Measurements from ENCODE around the gene LSP1.

LSP1 gene

DNA sequence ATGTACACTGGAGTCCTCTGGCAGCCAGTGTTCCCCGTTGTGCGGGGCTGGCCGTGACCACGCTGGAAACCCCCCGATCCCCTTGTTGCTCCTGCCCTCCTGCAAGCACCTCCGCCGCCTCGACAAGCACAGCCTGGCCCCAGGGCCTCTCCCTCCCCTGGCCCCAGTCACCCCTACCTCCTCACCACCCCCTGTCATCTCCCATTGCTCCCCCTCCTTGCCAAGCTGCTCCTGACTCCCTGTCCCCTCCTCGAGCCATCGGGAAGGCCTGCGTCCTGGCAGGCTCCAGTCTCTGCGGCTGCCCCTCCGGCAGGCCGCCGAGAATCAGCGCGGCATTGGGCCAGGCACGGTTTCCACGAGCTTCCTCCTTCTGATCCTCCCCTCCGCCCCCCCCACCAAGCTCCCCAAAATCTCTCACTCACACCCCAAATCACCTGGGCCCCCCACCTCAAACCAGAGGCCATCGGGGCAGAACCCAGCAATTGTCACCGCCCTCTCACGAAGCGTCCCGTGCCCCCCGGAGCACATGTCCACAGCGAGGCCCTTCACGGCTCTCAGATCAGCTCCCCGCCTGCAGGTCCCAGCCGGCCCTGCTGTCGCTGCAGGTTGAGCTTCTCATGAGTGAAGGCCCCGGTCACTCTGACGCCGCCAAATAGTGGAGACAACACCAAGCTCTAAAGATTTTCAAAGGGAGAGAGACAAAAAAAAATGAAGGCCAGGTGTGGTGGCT is 5.7 kb upstream of the LSP1 start:
- no peak for DNase-seq (ENCODE audit: low read depth in 3 of 3)

DNA sequence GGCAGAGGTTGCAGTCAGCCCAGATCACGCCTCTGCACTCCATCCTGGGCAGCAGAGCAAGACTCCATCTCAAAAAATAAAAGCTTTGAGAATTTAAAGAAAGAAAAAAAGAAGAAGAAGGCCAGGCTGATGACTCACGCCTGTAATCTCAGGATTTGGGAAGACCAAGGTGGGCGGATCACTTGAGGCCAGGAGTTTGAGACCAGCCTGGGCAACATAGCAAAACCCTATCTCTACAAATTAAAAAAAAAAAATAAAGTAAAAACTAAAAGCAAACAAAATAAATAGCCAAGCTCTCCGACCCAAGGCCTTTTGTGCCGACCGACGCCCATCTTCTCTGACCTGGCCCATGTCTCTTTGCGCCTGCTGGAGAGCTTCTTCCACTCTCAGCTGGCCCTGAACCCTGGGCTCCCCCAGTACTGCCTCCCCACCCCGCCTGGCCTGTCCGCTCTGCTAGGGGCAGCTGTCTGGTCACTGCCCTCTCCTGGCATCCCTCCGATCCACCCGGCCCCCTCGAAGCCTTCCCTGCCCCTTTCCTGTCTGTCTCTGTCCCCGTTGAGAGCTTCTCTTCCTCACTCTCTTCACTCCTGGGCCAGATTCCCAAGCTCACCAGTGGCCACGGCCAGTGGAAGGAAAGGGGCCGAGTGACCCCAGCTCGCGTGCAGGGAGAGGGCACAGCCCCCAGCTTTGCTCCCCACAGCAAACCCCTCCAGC is 4.8 kb upstream of the LSP1 start:
- no peak for DNase-seq (ENCODE audit: low read depth in 3 of 3)

DNA sequence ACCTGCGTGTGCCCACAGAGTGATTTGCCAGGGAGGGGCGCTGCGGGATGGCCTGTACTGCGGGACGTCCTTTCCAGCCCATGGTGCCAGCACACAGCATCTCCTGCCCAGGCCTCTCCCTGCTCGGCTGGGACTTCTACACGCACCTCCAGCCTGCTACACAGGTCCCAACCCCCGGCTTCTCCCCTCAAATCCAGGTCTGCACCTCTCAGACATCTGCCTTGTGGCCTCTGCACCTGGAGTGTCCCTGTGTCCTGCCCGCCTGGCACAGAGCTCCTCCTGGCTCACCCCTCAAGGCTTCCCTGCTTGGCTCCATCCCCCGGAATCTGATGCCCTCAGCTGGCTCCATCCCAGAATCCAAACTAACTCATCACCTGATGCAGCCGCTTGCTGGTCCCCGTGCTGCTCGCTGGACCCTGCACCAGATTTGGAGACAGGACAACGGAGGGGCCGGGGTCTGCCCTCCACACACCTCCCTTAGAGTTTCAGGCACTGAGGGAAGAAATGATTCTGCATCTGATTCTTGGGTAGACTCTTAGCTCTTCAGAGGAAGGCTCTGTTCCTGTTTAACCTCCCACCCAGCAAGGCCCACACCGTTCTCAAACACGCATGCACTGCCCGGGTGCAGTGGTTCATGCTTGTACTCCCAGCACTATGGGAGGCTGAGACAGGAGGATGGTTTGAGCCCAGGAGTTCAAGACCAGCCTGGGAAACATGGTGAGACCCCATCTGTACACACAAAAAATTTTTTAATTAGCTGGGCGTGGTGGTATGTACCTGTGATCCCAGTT is 4.0 kb upstream of the LSP1 start:
- no peak for DNase-seq (ENCODE audit: low read depth in 3 of 3)

DNA sequence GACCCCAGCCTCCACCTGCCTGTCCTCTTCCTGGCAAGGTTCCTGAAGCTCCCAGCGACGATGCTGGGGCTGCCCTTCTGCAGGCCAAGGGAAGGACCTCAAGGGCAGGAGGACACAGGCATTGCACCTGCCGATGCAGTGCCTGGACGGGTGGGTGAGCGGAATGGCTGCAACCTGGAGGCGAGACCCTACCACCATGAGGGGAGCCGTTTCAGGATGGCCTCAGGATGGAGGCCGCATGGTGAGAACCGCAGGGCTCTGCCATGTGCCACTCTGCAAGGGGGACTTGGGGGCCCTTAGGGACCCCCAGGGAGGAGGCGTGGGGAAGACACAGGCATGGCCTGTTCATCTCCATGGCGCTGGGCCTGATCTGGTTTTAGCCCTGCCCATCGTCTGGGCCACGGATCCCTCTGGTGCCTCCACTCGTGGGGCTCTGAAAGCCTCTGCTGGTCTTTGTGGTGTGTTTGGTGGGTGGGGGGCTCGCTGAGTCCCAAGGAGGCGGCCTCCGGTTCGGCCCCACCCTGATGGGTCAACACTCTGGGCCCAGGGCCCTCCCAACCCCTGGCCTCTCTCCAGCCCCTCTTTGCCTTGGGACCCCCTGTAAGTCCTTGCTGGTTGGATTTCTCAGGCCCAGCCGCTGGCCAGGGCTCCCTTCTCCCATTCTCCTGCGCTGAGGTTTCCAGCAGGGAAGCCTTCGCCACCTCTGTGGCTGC is 1.3 kb upstream of the LSP1 start:
- DNase-seq (ENCODE audit: low read depth in 3 of 3), result no peak

DNA sequence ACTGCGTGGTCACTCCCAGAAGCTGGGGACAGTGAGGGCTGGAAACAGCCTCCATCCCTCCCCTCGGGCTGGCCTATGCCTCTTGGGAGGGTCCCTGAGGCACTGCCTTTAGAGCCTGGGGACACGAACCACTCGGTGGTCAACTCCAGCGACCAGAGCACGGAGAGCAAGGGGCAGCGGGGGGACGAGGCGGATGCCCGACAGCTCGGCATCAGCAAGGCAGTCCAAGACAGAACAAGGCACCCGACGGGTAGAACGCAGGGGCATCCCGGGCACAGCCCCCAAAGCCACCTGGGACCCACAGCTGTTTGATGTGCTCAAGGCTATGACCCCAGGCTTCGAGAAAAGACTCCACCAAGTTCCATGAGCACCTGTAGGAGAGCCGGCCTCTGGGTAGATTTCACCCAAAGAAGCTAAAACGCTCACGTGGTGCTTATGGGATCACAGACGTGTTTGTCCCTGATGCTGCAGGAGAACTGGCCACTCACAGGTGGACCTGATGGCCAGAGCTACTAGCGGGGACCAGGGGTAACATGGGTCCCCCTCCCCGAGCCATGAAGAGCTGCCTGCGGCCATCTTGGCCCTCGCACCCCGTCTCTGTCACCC is 510 bp upstream of the LSP1 start:
- DNase-seq (ENCODE audit: low read depth in 3 of 3), result no peak

DNA sequence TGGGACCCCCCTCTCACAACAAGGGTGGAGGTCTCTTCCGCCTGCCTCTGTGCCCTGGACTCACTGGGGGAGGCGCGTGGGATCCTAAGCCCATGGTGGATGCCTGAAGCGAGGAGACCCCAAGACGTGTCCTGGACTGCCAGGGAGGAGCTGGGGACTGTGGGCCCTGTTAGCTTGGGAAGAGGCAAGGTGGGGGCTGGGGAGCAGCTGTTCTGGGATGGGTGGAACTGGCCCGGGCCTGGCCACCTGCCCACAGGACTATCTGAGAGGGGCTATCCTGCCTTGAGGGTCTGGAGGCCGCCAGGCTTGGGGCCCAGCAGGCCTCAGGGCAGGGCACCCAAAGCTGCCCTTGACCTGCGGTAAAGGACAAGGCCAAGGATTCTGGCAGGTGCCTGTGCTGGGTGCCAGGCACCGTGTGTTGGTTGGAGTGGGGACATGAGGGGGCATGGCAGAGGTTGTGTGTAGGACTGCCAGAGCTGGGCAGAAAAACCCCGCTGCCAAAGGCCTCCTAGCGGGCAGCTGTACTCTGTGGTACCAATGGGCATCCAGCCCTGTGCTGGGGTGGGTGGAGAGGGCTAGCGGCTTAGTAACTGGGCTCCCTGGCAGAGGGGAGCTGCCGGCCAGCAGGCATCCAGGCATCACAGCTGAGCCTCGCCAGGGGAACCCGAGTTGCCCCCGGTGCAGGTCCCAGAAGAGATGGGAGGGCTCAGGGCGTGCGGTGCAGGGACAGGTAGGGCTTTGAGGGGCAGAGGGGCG is 670 bp downstream of the LSP1 start:
- DNase-seq (ENCODE audit: low read depth in 3 of 3), result no peak

DNA sequence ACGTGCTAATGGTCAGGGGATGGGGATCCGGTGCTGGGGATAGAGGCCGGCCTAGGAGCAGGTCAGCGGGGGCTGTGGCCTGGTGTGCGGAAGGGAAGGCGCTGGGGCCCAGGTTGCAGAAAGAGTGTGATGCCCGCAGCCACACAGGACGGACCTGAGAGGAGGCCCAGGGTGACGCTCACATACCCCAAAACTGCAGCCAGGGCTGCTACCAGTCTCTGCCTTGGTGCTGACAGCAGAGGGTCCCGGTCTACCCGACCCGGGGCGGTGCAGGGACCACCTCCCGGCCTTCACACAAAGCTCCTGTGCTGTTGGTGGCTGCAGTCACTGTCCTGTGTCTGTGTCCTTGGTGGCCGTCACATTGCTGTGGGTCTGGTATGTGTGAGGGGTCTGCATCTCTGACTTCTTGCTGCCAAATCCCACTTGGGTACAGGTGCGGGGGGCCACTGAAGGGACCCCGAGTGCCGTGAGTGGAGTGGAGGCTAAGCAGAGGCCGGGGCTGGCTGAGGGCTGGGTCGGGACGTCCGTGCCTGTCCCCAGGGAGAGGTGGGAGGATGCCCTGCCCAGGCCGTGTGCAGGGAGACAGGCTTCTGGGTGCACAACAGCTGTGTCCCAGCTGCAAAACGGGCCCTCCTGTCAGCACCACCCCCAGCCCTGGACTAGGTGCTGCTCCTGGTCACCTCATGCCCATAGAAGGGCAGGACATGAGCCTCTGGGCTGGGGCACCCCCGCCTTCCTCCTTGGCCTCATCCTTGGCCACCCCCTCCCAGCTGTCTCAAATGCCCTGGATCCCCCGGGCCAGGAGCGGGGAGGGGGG is 1.5 kb downstream of the LSP1 start:
- no peak for DNase-seq (ENCODE audit: low read depth in 3 of 3)

DNA sequence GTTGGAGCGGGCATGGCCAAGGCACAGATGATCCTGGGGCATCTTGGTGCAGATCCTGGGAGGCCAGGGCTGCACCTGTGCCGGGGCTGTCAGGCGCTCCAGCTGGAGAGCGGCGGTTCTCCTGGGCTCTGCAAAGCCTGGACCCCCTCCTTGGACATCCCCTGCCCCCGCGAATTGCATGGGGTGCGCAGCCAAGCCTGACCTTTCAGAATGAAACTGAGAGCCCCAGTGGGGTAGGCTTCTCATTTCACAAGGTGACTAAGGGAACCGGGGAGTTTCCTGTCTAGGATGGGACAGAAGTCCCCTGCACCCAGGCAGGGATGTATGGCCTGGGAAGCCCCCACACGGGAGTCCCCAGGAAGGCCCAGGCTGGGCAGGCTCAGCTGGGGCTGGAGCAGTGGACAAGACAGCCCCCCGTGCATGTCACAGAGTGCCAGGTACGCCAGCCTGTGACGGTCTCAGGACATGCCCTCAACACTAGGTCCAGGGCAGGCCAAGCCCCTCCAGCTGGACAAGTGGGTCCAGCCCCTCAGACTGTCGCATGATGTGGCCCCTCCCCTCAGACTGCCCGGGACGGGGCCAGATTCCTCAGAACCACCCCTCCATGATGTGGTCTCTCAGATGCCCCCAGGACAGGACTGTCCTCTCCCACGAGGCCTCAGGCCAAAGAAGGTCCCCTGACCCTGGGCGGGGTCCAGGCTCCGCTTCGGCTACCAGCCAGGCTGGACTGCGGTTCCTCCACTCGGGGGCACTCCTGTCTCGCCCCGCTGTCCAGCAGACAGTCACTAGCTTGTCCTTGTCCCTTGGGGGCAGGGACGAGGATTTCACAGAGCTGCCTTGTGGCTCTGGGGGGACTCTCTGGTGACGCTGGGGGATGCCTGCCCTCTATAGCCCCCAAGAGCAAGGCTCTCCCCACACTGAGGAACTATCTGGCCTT is 2.3 kb downstream of the LSP1 start:
- peak in 2 of 3 donors; percentile 19 to 36 for DNase-seq (ENCODE audit: low read depth in 3 of 3)

DNA sequence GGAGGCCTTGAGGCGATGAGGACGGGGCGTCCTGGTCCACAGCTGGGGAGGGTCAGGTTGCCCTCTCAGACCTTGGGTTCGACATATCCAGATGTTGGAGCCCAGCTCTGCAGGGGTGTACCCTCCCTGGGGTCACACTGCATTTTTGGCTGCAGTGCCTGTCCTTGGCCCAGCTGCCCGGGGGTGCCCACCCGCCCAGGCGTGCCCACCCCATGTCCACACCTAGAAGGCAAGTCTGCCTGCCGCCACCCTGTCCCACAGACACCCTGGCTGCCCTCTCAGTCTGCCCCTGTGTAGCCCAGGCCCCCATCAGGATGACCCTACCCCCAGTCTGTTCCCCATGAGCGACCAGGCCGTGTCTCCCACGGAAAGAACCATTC is 3.0 kb downstream of the LSP1 start:
- DNase-seq (ENCODE audit: low read depth in 3 of 3), result no peak

DNA sequence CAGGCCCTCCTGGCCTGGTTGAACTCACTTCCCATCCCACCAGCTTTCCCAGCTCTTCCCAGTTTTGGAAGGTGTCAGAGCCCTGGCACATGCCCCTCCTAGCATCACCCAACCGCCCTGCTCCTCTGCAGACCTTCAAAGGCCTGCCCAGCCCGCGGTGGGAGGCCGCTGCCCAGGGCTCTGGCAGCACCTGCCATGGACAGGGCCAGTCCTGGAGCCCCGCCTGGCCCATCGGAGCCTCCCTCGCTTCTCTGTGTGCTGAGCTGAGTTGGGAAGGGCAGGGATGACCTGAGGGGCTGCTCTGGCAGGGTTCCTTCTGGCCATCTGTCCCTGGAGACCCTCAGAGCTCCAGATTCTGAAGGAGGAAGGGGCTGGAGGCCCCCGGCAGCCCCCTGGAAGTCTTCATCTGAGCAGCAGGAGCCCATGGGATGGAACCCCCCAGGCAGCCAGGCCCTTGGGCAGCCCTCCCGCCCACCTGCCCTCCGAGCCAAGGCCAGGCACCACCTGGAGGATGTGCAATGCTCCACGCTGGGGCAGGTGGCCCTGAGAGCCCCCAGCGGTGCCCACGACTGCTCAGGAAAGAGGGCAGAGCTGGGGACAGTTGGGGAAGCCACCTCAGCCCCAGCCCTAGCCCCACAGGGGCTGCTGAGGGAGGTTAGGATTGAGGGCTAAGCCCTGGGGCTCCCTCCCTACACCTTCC is 3.6 kb downstream of the LSP1 start:
- DNase-seq (ENCODE audit: low read depth in 3 of 3), result no peak

DNA sequence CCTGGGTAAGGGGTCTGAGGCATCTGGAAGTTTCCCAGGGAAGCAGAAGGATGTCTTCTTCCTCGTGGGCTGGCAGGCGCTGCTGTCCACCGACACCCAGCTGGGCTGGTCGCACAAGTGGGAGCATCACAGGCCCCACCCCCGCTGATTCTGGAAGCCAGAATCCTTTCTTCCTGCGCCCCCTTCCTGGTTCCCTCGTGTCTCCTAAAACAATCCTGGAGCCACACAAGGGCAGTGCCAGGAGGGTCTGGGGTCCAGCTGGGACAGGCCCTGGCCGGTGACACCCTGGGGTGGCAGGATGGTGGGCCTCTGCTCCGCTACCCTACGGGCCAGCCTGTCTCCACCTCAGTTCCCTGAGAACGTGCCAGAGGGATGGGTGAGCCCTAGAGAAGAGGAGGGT is 4.2 kb downstream of the LSP1 start:
- no peak for DNase-seq (ENCODE audit: low read depth in 3 of 3)

DNA sequence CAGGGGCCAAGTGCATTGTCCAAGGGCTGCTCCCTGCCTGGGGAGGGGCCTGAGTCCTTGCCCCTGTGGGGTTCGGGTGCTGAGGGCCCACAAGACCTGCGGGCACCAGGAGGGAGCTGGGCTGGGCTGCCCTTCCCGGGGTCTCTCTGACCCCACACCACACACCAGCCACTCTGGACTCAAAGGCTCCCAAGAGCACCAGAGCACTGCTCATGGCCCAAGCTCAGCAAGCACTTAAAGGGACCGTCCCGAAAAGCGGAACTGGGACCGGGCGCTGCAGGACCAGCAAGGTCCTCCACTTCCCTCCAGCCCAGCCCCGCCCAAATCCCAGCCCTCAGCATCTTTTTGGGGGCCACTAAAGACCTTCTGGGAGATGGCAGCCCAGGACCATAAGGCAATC is 5.3 kb downstream of the LSP1 start:
- DNase-seq (ENCODE audit: low read depth in 3 of 3), result no peak

DNA sequence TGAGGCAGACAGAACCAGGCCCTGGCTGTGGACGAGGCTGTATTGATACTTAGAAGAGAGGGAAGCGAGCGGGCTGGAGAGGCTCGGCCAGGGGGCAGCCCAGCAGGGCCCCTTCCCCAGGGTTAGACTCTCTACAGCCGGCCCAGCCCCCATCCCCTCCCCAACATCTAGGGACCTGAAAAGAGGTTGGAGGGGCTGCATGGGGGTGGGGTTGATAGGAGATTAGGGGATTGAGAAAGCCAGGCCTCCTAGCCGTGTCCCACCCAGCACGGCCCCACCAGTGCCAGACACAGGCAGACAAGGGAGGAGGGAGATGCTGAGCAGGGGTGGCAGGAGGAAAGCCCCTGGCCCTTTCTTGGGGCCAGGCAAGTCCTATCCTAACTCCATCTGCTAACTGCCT is 5.7 kb downstream of the LSP1 start:
- no peak for DNase-seq (ENCODE audit: low read depth in 3 of 3)

DNA sequence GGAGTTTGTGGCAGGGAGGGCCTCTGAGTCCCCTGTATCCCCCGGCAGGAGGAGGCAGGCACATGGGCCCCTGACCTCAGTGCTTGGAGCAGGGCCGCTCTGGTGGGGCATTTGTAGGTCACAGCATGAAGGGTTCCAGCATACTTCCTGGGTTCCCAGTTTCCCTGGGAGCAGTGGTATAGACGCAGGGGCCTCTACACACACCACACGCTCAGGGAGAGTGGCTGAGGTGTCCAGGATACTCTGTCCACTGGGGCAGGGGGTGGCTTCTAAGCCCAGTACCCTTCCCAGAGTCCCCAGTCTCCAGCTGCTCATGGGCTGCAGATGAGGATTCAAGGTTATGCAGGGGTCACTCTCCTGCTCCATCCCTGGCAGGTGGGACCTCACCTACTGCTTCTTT is 6.1 kb downstream of the LSP1 start:
- DNase-seq (ENCODE audit: low read depth in 3 of 3), result no peak

DNA sequence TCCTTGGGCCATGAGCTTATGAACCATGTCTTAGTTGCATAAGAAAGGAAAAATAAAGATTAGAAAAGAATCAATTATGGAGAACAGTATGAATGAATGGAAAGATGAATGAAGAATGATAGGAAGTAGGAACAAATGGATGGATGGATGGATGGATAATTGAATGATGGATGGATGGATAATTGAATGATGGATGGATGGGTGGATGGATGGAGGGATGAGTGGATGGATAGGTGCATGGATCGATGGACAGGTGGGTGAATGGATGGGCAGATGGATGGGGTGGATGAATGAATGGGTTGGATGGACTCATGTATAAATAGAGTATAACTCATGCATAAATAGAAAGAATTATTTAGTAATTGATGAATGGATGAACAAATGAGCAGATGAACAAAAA is 7.2 kb downstream of the LSP1 start:
- DNase-seq (ENCODE audit: low read depth in 3 of 3), result no peak

DNA sequence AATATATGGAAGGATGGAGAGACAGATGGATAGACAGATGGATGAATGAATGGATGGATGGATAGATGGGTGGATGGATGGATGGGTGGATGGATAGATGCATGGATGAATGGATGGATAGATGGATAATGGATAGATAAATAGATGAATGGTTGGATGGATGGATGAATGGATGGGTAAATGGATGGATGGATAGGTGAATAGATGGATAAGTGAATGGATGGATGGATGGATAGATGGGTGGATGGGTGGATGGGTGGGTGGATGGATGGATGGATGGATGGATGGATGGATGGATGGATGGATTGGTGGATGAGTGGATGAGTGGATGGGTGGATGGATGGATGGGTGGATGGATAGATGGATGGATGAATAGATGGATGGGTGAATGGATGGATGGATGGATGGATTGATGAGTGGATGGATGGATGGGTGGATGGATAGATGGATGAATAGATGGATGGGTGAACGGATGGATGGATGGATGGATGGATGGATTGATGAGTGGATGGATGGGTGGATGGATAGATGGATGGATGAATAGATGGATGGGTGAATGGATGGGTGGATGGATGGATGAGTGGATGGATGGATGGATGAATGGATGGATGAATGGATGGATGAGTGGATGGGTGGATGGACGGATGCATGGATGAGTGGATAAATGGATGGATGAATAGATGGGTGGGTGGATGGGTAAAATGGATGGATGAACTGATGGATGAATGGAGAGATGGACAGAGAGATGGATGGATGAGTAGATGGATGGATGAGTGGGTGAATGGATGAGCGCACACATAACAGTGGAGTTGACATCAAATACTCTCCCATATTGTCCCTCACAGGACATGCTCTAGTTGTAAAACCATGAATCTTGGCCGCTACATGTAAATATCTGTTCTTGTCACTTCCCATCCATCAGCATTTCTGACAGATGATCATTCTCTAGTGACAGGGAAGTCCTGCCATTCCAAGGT is 8.8 kb downstream of the LSP1 start:
- DNase-seq (ENCODE audit: low read depth in 3 of 3), result no peak
